GM19395 (cell line): ENCODE measurements around the gene CACNA2D4.

Source experiments
- ATAC-seq: cut with Tn5 transposase; IDR thresholded peaks from one replicate; pipeline ENCODE4 v1.9.1; 2021; ENCODE audit warnings: mild to moderate bottlenecking, moderate library complexity; ENCODE audit not compliant: unreplicated experiment

CACNA2D4 gene

DNA sequence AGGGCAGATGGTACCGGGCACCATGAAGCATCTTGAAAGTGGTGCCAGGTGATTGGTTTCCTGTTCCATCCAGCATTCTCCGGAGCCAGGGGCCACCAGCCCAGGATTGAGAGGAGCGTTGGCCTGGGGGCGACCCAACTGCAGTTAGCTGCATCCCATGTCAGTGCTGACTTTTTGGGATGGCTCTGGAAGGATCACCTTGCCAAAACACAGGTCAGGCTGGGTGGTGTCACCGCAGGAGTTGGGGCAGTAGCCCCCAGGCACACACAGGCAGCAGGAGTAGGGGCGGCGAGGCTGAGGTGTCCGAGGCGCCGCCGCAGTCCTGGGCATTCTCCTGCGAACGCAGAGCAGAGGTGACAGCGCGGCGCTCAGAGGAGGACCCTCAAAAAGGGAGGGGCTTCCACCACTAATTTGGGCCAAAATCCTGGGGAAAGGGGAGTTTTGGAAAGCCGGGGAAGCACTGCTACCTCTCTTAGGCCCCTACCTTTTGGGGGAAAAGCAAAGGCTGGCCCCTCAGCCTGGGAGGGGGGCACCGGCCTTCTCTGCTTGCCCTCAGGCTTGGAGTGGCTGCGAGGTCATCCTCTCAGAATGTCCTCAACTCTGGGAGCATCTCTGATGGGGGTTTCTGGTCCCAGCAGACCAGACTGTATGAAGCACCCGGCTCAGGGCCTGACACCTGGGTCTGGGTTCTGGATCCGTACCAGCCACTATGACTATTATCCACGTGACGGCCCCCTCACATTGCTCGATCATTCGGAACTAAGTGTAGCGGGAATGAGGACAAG lies 124.8 kb downstream of the CACNA2D4 start:
- no peak for ATAC-seq

- ATAC-seq: no peak
These were observed 126.0 kb downstream of the CACNA2D4 start for GRCh38 chr12:1792406-1792805.

- ATAC-seq: no peak
These were observed 127.2 kb downstream of the CACNA2D4 start for GRCh38 chr12:1791104-1791841.

GRCh38 chr12:1790444-1790843 lies 128.0 kb downstream of the CACNA2D4 start:
- ATAC-seq: no peak

DNA sequence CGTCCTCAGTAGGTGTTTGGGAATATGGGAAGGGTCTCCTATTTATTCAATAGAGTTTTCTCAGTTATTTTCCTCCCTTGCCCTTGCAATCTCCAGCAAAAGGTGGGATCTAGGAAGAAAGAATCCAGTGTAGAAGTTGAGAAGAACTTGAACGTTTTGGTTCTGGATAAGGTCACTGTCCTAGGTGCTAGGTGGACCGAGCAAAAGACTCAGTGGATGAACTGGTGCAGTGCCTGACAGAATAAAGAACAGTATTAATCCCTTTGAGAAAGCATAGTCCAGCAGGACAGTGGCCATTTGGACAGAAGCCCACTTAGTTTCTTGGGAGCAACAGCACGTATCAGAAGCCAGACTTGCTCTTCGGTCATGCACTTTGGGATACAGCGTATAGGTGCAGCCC lies 130.7 kb downstream of the CACNA2D4 start:
- ATAC-seq: no peak

GRCh38 chr12:1782215-1782614 lies 136.2 kb downstream of the CACNA2D4 start:
- no peak for ATAC-seq

GRCh38 chr12:1781772-1782171 lies 136.7 kb downstream of the CACNA2D4 start:
- no peak for ATAC-seq

DNA sequence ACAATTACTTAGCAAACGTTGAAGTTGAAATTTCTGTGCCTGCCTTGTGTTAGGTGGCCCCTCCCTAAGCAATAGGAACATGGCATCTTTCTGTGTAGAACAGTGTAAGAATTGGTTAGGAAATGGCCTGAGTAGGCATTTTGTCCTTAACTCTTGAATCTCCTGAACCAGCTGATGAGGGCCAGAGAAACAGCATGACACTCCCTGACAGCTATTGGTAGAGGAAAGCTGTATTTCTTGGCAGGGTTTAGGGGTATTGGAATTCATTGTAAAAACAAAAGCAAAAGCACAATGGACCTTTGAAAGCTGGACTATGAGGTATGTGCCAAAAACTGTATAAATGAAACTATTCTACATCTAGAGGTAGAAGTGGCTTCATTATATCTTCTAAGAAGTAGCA lies 138.7 kb downstream of the CACNA2D4 start:
- ATAC-seq: no peak

- ATAC-seq: no peak
These were observed 139.5 kb downstream of the CACNA2D4 start for GRCh38 chr12:1778911-1779310.

DNA sequence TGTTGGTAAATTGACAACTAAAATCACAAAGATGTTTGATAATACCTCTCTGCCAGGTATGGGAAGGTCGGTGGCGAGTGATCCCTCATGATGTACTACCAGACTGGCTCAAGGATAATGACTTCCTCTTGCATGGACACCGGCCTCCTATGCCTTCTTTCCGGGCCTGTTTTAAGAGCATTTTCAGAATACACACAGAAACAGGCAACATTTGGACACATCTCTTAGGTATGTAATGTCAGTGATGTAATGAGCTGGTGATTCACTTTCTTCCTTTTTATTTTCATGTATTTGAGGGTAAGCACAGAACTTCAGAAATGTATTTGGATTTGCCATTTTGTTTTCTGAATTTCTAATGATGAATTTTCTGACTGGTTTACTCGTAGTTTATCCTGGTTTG lies 140.7 kb downstream of the CACNA2D4 start:
- no peak for ATAC-seq

- no peak for ATAC-seq
These were observed 142.1 kb downstream of the CACNA2D4 start for GRCh38 chr12:1776170-1776921.

- ATAC-seq: no peak
These were observed 144.4 kb downstream of the CACNA2D4 start for GRCh38 chr12:1773937-1774655.

DNA sequence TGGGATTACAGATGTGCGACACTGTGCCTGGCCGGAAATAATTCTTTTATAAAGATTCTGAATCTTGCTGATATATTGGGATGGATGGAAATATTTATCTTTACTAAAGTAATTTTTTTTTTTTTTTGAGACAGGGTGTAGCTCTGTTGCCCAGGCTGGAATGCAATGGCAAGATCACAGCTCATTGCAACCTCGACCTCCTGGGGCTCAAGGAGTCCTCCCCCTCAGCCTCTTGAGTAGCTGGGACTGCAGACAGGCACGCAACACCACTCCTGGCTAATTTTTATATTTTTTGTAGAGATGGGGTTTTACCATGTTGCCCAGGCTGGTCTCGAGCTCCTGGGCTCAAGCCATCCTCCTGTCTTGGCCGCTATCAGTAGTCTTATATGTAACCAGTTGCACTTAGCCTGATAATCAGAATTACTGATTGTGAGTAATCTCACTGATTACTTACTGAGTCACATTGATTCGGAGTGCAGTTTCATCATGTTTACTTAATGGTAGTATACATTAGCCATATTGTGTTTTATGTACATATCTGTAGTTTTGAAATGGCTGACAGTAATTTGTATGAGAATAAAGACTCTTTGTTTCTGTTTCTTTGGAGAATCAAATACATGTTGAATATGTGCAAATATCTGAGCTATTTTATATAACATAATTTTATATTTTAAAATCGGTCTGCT lies 148.5 kb downstream of the CACNA2D4 start:
- ATAC-seq: no peak

- ATAC-seq: no peak
These were observed 149.8 kb downstream of the CACNA2D4 start for GRCh38 chr12:1768615-1769014.

DNA sequence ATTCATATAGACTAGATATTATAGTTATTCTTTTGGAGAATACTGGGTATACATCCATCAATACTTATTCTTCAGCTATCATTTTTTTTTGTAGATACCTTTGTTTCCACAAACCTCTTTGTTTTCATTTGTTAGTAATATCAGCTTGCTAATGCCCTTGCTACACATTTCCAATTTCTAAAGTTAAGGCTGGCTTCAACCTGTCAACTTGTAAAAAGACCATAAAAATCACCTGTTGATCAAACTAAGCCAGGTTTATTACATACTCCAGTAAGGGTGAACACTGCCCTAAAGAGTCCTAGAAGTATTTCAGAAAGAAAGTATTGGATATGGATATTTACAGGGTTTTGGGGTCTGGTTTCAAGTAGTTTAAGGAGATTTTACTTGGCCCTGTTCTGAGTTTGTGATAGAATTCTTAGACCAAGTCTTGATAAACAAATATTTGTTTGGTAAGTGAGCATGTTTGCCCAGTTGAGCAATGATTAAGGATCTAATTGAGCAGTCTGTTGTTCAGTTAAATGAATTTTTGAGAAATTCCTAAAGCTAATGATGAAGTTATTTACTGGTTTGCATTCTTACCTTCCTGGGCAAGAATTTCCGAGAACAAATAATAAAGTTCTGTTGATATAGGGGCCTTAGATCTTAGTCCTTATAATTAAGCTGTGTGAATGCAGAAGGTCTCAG lies 150.9 kb downstream of the CACNA2D4 start:
- ATAC-seq: no peak

DNA sequence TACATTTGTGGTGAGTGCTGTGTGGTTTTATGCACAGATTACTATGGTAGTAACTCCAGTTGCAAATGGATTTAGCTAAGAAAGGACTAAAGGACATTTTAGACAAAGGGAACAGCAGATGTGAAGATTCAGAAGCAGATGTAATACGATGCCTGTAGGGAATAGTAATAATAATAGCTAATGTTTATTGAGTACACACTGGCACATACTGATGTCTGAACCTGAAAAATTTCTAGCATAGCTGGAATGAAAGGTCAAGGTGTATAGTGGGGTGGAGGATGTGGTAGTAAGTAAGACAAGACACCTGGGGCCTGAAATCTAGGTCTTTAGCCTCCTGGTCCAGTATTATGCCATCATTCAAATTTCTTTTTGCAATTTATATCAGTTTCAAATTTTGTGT lies 152.3 kb downstream of the CACNA2D4 start:
- no peak for ATAC-seq

- no peak for ATAC-seq
These were observed 155.3 kb downstream of the CACNA2D4 start for GRCh38 chr12:1763153-1763552.

DNA sequence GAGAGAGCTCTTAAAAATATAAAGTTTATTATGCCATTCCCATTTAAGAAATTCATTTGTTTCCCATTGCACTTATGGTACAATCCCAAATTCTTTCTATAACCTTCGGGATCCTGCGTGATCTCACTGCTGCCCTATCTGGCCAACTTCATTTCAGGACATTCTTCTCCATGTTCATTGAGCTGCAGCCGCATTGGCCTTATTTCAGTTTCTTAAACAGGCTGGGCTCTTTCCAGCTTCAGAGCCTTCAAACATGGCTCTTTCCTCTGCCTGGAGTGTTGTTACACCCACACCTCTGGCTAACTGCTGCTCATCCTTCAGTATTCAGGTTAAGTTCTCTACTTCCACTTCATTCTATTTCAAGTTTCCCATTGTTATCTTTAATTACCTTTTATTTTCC lies 156.6 kb downstream of the CACNA2D4 start:
- ATAC-seq: no peak

- no peak for ATAC-seq
These were observed 157.7 kb downstream of the CACNA2D4 start for GRCh38 chr12:1760566-1761382.
